H9 (cell line): ENCODE results near the gene IQCE. TPM values are rescaled to one million over a fixed set of nuclear protein-coding genes. Genes with fewer than 3 reads are reported as not detected.

ENCODE experiments used
- DNase-seq: peaks from one replicate; pipeline ENCODE4 v3.0.0-alpha.2; 2017
- H2AFZ ChIP-seq: one replicate; pipeline ENCODE4 v1.6.1; 2013; ENCODE audit warnings: mild to moderate bottlenecking, low read length, control low read depth, moderate library complexity
- H2AK5ac ChIP-seq: 2 replicates; pipeline ENCODE4 v1.6.1; 2013; ENCODE audit warnings: low read length, control low read depth, mixed read lengths; ENCODE audit not compliant: insufficient read length
- H2BK120ac ChIP-seq: one replicate; pipeline ENCODE4 v1.6.1; 2013; ENCODE audit warnings: low read depth, mild to moderate bottlenecking, low read length, control low read depth, inconsistent platforms; ENCODE audit not compliant: poor library complexity, severe bottlenecking
- H2BK12ac ChIP-seq: 2 replicates; pipeline ENCODE4 v1.6.1; 2013; ENCODE audit warnings: low read length, control low read depth, mixed read lengths, low read depth; ENCODE audit not compliant: insufficient read length
- H2BK15ac ChIP-seq: 2 replicates; pipeline ENCODE4 v1.6.1; 2013; ENCODE audit warnings: low read depth, low read length, control low read depth
- H2BK20ac ChIP-seq: one replicate; pipeline ENCODE4 v1.6.1; 2013; ENCODE audit warnings: low read depth, mild to moderate bottlenecking, low read length, control low read depth, inconsistent platforms; ENCODE audit not compliant: poor library complexity, severe bottlenecking
- H2BK5ac ChIP-seq: 2 replicates; pipeline ENCODE4 v1.6.1; 2013; ENCODE audit warnings: low read length, control low read depth, mixed read lengths; ENCODE audit not compliant: insufficient read length
- H3K14ac ChIP-seq: 2 replicates; pipeline ENCODE4 v1.6.1; 2013; ENCODE audit warnings: low read length, control low read depth; ENCODE audit not compliant: insufficient read depth
- H3K18ac ChIP-seq: 2 replicates; pipeline ENCODE4 v1.6.1; 2013; ENCODE audit warnings: low read depth, mild to moderate bottlenecking, mixed read lengths, low read length, control low read depth; ENCODE audit not compliant: insufficient read length
- H3K23ac ChIP-seq: 2 replicates; pipeline ENCODE4 v1.6.1; 2013; ENCODE audit warnings: low read length, control low read depth, mixed read lengths, low read depth; ENCODE audit not compliant: insufficient read length
- H3K23me2 ChIP-seq: 2 replicates; pipeline ENCODE4 v1.6.1; 2013; ENCODE audit warnings: low read depth, mild to moderate bottlenecking, mixed read lengths, low read length, control low read depth; ENCODE audit not compliant: insufficient read length, poor library complexity, severe bottlenecking
- H3K27ac ChIP-seq: 2 replicates; pipeline ENCODE4 v1.5.1; 2013; ENCODE audit warnings: low read length, control low read depth, mixed read lengths, low read depth; ENCODE audit not compliant: insufficient read length
- H3K27me3 ChIP-seq: 2 replicates; pipeline ENCODE4 v1.6.1; 2013; ENCODE audit warnings: low read length, control low read depth, inconsistent platforms; ENCODE audit not compliant: insufficient read depth
- H3K4ac ChIP-seq: 2 replicates; pipeline ENCODE4 v1.6.1; 2013; ENCODE audit warnings: low read depth, mild to moderate bottlenecking, control low read depth, inconsistent platforms, low read length, moderate library complexity
- H3K4me1 ChIP-seq: 2 replicates; pipeline ENCODE4 v1.6.1; 2013; ENCODE audit warnings: low read length, control low read depth, inconsistent platforms; ENCODE audit not compliant: insufficient read depth
- H3K4me2 ChIP-seq: 2 replicates; pipeline ENCODE4 v1.6.1; 2013; ENCODE audit warnings: low read length, control low read depth, mixed read lengths; ENCODE audit not compliant: insufficient read length, insufficient read depth
- H3K56ac ChIP-seq: 2 replicates; pipeline ENCODE4 v1.6.1; 2013; ENCODE audit warnings: low read depth, mild to moderate bottlenecking, mixed read lengths, low read length, control low read depth; ENCODE audit not compliant: insufficient read length
- H3K79me1 ChIP-seq: 2 replicates; pipeline ENCODE4 v1.6.1; 2013; ENCODE audit warnings: low read depth, mild to moderate bottlenecking, moderate library complexity, low read length, control low read depth, inconsistent platforms; ENCODE audit not compliant: insufficient read depth, poor library complexity, severe bottlenecking
- H3K79me2 ChIP-seq: 2 replicates; pipeline ENCODE4 v1.6.1; 2013; ENCODE audit warnings: low read length, control low read depth, inconsistent platforms; ENCODE audit not compliant: insufficient read depth
- H3K9ac ChIP-seq: 2 replicates; pipeline ENCODE4 v1.6.1; 2013; ENCODE audit warnings: low read length, control low read depth, mixed read lengths; ENCODE audit not compliant: insufficient read length; ENCODE audit errors: extremely low read depth
- H3K9me3 ChIP-seq: one replicate; pipeline ENCODE4 v1.6.1; 2013; ENCODE audit warnings: low read depth, low read length, inconsistent platforms; ENCODE audit not compliant: control insufficient read depth
- H3T11ph ChIP-seq: one replicate; pipeline ENCODE4 v1.6.1; 2013; ENCODE audit warnings: mild to moderate bottlenecking, low read length, control low read depth, inconsistent platforms
- H4K20me1 ChIP-seq: one replicate; pipeline ENCODE4 v1.6.1; 2013; ENCODE audit not compliant: control insufficient read depth, insufficient read length, insufficient read depth
- H4K5ac ChIP-seq: 2 replicates; pipeline ENCODE4 v1.6.1; 2013; ENCODE audit warnings: low read depth, mild to moderate bottlenecking, mixed read lengths, low read length, control low read depth; ENCODE audit not compliant: insufficient read length
- H4K8ac ChIP-seq: replicated peaks from 2 replicates; pipeline ENCODE4 v1.6.1; 2013; ENCODE audit warnings: low read length, control low read depth, mixed read lengths, low read depth; ENCODE audit not compliant: insufficient read length
- H4K91ac ChIP-seq: 2 replicates; pipeline ENCODE4 v1.6.1; 2013; ENCODE audit warnings: low read depth, mild to moderate bottlenecking, moderate library complexity, mixed read lengths, low read length, control low read depth; ENCODE audit not compliant: insufficient read length
- H3K27ac Mint-ChIP-seq, 3 experiments: 2 replicates in 2 of 3; 3 replicates in 1 of 3; pipeline ENCODE4 v1.8.0; 2020 to 2021; ENCODE audit warnings: mixed read lengths in 3 of 3, mild to moderate bottlenecking in 1 of 3, moderate library complexity in 1 of 3
- H3K27me3 Mint-ChIP-seq: 2 replicates; pipeline ENCODE4 v1.8.0; 2021; ENCODE audit warnings: low read depth, mild to moderate bottlenecking, moderate library complexity, mixed read lengths
- H3K36me3 Mint-ChIP-seq, 3 experiments: 2 replicates in 2 of 3; 3 replicates in 1 of 3; pipeline ENCODE4 v1.8.0; 2020 to 2021; ENCODE audit warnings: low read depth in 3 of 3, mixed read lengths in 3 of 3; ENCODE audit not compliant: insufficient read depth in 1 of 3
- H3K4me1 Mint-ChIP-seq, 2 experiments: 2 replicates each; pipeline ENCODE4 v1.8.0; 2020; ENCODE audit warnings: mixed read lengths in 2 of 2
- H3K4me3 Mint-ChIP-seq, 2 experiments: 2 replicates in 1 of 2; 3 replicates in 1 of 2; pipeline ENCODE4 v1.8.0; 2020 to 2021; ENCODE audit warnings: mild to moderate bottlenecking in 2 of 2, mixed read lengths in 2 of 2, moderate library complexity in 1 of 2
- H3K9me3 Mint-ChIP-seq, 2 experiments: 2 replicates in 1 of 2; 3 replicates in 1 of 2; pipeline ENCODE4 v1.8.0; 2020; ENCODE audit warnings: mild to moderate bottlenecking in 2 of 2, mixed read lengths in 2 of 2, moderate library complexity in 1 of 2
- WGBS: extraction: QIAGEN DNeasy Blood & Tissue Kit; methylation state at CpG from one replicate; pipeline ENCODE4 v1.1.7; 2013; ENCODE audit warnings: missing lambda C conversion rate, low lambda C conversion rate, mixed read lengths; ENCODE audit not compliant: insufficient read length; ENCODE audit errors: extremely low coverage; 5-methylcytosine and 5-hydroxymethylcytosine counted together
- total RNA-seq: library from RNA; stranded (reverse); gene quantifications from 2 replicates; pipeline ENCODE4 v1.2.1, GENCODE V29; 2021
- TF ChIP-seq, protein P1 (sequence below): fragments of 200-600 bp; sonication (generic); conservative IDR thresholded peaks from 3 replicates; pipeline ENCODE4 v1.8.0; 2021; ENCODE audit warnings: antibody characterized with exemption, mild to moderate bottlenecking

Gene IQCE
- total RNA-seq, 1 experiment from 2014 or later = 7.0 TPM

DNA sequence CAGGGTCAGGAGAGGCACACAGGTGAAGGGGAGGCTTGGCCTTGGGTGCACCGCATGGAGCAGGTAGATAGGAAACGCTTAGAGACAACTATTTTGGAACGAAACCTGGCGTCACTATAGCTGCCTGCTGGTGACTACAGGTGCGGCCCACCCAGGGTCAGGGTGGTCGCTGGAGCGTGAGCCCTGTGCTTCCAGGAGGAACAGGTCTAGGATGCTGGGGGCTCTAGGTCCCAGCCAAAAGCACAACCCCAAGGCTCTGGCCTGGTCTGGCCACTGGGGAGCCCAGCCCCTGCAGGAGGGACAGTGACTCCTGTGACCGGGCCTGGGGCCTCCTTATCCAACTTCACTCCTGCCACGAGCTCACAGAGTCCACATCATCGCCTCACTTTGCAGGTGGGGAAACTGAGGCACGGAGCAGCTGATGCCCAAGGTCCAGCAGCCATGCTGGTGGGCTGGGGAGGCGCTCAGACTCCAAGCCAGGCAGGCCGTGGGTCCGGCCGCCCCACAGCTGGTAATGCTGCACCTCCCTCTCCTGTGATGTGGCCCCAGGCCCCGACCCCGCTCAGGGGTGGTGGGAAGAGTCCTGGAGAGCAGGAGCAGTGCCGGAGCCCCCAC, 30.2 kb upstream of the IQCE start:
- Mint-ChIP-seq H3K4me1 (peaks cover 25 to 34% of the 10 kb centered on the region in 2 experiments), H3K27me3 (no peaks in the 10 kb centered on the region), H3K4me3 (peak overlapping the region in 1 of 2 experiments; percentile 16; a peak in 1 of 5 replicates), H3K27ac (peak overlapping the region in 2 of 3 experiments; percentile 93 to 95; a peak in 4 of 7 replicates), H3K36me3 (peaks cover 0 to 28% (median 28%) of the 10 kb centered on the region in 3 experiments; a peak in 6 of 7 replicates), H3K9me3 (peaks cover under 1 to 2% of the 10 kb centered on the region in 2 experiments; a peak in 1 of 5 replicates)
- no peak overlapping the region for H3K4me2 ChIP-seq
- H3K4ac ChIP-seq = no peak overlapping the region
- H3K18ac ChIP-seq = no peak overlapping the region
- no peaks in the 10 kb centered on the region for H3K27me3 ChIP-seq
- H3K79me1 ChIP-seq = no peaks in the 10 kb centered on the region
- H4K8ac ChIP-seq = no peak overlapping the region
- no CpG with 5 or more reads among the region's 18 CpGs for WGBS
- H3K23ac ChIP-seq = no peak overlapping the region
- H3K4me1 ChIP-seq = no peaks in the 10 kb centered on the region; the same call in 1 of the 2 replicates
- no peak overlapping the region for H3K56ac ChIP-seq
- H4K20me1 ChIP-seq = no peaks in the 10 kb centered on the region
- H3K79me2 ChIP-seq = no peaks in the 10 kb centered on the region
- H2AFZ ChIP-seq = no peak overlapping the region
- no peak overlapping the region for H4K5ac ChIP-seq
- no peak overlapping the region for H2AK5ac ChIP-seq
- H2BK15ac ChIP-seq = no peak overlapping the region
- no peak overlapping the region for H2BK12ac ChIP-seq
- no peak overlapping the region for H3K14ac ChIP-seq
- no peak overlapping the region for H2BK20ac ChIP-seq
- H2BK5ac ChIP-seq = no peak overlapping the region
- no peak for DNase-seq
- H4K91ac ChIP-seq = no peak overlapping the region
- no peaks in the 10 kb centered on the region for H3K23me2 ChIP-seq
- H3K9ac ChIP-seq = no peak overlapping the region
- no peak overlapping the region for H2BK120ac ChIP-seq
- H3T11ph ChIP-seq = no peak overlapping the region
- no peak overlapping the region for H3K27ac ChIP-seq
- TF ChIP-seq, protein P1, sequence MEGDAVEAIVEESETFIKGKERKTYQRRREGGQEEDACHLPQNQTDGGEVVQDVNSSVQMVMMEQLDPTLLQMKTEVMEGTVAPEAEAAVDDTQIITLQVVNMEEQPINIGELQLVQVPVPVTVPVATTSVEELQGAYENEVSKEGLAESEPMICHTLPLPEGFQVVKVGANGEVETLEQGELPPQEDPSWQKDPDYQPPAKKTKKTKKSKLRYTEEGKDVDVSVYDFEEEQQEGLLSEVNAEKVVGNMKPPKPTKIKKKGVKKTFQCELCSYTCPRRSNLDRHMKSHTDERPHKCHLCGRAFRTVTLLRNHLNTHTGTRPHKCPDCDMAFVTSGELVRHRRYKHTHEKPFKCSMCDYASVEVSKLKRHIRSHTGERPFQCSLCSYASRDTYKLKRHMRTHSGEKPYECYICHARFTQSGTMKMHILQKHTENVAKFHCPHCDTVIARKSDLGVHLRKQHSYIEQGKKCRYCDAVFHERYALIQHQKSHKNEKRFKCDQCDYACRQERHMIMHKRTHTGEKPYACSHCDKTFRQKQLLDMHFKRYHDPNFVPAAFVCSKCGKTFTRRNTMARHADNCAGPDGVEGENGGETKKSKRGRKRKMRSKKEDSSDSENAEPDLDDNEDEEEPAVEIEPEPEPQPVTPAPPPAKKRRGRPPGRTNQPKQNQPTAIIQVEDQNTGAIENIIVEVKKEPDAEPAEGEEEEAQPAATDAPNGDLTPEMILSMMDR = no peak
- H3K9me3 ChIP-seq = no peaks in the 10 kb centered on the region
